GM19463 (cell line): ENCODE results near the gene MS4A6A.
"Not testable (repeated sequence)": the region's sequence is repeated elsewhere in the genome, so short reads cannot be mapped to it uniquely, and the experiment has no call there.

Source experiments
- ATAC-seq: cut with Tn5 transposase; IDR thresholded peaks from one replicate; pipeline ENCODE4 v1.9.1; 2021; ENCODE audit warnings: mild to moderate bottlenecking, moderate library complexity; ENCODE audit not compliant: unreplicated experiment

Gene MS4A6A

DNA sequence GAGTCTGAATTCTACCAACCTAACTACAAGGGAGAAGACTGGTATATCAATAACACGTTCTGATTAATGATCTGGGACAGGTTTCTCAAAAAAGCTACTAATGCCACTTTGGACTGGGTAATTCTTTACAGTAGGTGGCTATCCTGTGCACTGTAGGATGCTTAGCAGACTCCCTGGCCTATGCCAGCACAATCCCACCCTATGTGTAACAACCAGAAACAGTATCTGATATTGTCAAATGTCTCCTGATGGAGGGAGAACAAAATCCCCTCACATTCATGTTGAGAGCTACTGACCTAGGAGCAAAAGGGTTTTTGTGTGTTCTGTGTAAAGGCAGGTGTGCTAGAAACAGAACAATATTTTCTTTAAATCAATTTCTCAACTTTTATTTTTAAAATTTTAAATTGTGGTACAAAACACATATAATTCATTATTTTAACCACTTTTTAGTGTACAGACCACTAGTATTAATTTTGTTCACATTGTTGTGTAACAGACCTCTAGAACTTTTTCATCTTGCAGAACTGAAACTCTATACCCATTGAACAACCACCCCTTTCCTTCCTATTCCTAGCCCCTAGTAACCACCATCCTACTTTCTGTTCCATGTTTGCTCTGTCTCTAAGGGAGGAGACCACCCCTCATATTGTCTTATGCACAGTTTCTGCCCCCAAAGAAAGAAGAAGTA is 2.1 kb upstream of the MS4A6A start:
- ATAC-seq = peak; percentile 51

GRCh38 chr11:60183591-60184205 is 815 bp upstream of the MS4A6A start:
- no peak for ATAC-seq

- peak; percentile 80 for ATAC-seq
Measured at GRCh38 chr11:60175860-60176275, 7.0 kb downstream of the MS4A6A start.

GRCh38 chr11:60172011-60172410 is 10.9 kb downstream of the MS4A6A start:
- no peak for ATAC-seq

GRCh38 chr11:60170566-60170965 is 12.3 kb downstream of the MS4A6A start:
- ATAC-seq = no peak

DNA sequence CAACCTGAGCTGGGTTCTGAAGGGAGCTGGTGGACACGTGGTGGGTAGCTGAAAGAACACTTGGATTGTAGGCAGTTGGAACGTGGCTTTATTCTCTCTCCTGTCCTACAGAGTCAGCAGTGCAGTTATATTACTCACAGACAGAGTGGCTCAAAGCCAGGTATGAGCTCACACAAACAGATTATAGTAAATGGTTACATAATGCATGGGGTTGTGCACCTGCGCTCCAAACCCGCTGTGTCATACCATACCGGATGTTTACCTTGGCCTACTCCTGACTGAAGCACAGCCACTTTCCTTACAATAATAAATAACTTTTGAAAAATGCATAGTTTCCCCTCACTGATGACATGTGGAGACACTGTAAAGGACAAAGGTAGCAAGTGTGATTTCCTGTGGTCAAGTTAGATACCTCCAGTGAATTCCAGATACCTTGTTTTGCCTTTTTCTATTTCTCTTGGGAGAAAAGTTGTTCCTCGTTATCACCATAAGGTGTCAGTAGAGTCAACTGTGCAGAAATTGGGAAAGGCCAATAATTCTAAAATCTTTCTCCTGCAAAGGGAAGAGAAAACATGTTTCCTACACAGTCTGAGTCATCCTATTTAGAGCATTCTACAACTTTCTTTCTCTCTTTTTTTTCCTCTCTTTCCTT is 13.5 kb downstream of the MS4A6A start:
- ATAC-seq = no peak

DNA sequence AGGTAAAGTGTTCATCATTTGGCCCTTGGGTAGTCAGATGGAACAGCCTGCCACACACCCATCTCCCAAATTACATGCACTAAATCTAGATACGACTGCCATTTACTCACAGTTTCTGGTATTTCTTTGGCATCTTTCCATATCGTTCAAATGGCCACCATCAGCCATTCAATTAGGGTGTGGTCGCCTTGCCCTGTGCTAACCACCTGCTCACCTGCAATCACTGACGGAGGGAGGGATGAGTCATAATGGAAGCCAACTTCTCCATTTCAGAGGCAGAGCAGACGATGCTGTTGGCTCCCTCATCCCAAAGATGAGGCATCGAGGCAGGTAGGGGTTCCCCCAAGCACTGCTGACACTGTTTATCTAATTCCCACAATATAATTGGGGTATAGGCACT is 14.6 kb downstream of the MS4A6A start:
- no peak for ATAC-seq

GRCh38 chr11:60165951-60166350 is 16.9 kb downstream of the MS4A6A start:
- no peak for ATAC-seq

DNA sequence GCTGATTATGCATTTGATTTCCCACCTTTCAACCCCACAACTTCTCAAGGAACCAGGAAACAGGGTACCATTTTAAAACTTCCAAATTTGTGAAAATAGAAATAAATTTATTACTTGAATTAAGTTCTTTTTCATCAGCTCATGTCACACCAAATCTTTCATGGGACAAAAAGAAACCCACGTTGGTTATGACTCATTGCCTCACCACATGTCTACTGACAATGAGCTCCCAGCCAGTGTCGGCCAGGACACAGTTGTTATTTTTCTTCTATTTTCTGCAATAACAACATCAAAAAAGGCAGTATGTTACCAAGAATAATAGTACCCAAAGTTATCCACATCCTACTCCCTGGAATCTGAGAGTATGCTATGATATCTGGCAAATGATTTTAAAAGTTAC is 17.3 kb downstream of the MS4A6A start:
- no peak for ATAC-seq

DNA sequence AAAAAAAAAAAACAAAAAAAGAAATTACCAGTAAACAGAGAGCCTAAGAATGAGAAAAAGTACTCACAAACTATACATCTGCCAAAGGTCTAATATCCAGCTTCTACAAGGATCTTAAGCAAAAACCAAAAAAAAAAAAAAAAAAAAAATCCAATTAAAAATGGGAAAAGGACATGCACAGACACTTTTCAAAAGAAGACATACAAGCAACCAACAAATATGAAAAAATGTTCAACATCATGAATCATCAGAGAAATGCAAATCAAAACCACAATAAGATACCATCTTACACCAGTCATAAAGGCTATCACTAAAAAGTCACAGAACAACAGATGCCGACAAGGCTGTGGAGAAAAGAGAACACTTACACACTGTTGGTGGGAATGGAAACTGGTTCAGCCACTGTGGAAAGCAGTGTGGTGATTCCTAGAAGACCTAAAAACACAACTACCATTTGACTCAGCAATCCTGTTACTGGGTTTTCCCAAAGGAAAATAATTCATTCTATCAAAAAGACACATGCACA is 18.3 kb downstream of the MS4A6A start:
- no peak for ATAC-seq

- ATAC-seq = no peak
Measured at GRCh38 chr11:60161766-60162165, 21.1 kb downstream of the MS4A6A start.

DNA sequence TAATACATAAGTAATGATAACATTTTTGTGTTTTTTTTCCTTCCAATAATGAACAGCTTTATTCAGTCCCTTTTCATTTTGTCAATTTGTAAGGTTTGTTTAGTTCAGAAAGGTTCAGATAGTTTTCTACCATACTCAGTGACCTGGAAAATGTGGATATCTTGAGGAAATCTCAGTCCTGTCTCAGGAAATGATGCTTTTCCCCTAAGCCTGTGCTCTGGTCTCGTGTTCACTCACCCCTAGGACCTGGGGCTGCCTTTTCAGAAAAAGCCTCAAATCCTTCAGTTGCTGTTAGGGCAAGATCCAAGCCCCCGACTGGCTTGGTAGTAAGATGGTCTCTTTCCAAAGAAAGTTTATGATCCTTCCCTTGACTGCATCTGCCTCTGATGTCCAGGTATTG is 21.8 kb downstream of the MS4A6A start:
- ATAC-seq = no peak

- ATAC-seq = no peak
Measured at GRCh38 chr11:60159868-60160267, 23.0 kb downstream of the MS4A6A start.

DNA sequence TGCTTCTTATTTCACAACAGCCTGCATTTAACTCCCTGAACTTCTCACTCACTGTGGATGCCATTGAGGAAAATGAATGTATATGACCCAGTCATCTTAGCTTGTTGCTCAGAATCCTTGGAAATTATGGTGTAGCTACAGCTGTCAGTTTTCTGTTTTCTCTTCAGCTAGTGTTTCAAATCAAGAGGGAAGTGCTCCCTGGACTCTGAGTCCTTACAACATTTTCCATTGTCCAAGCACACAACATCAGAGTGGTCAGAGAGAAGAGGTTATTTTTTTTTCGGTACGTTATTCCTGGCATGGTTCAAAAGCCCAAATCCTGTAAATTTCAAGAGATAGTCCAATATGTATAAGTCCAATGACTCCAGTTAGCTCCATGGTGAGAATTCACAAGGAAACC is 23.6 kb downstream of the MS4A6A start:
- no peak for ATAC-seq

DNA sequence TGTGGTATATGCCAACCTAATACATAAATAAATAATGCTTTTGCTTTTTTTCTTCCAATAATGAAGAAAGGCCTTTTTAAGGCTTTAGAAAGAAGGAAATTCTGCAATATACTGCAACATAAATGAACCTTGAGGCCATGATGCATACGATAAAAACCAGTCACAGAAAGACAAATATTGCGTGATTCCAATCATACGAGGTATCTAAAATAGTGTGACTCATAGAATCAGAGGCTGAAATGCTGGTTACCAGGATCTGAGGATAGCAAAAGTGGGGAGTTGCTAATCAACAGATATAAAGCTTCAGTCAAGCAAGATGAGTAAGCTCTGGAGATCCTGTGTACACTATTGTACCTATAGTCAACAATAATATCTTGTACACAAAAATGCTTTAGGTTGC is 24.2 kb downstream of the MS4A6A start:
- no peak for ATAC-seq

DNA sequence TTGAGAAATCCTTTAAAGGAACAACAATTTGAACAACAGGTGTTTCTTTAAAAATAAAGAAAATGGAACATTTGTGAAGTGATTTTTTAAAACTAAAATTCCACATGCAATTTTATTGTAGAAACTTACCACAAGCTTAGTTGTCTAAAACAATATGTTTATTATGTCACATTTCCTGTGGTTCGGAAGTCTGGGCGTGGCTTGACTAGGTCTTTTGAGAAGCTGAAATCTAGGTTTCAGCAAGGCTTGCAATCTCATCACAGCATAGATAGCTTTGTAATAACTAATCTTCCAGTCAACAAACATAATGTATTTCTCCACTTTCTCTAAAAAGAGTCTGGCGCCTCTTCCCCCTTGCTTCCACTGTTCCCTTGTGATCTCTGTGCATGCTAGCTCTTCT is 27.0 kb downstream of the MS4A6A start:
- no peak for ATAC-seq

DNA sequence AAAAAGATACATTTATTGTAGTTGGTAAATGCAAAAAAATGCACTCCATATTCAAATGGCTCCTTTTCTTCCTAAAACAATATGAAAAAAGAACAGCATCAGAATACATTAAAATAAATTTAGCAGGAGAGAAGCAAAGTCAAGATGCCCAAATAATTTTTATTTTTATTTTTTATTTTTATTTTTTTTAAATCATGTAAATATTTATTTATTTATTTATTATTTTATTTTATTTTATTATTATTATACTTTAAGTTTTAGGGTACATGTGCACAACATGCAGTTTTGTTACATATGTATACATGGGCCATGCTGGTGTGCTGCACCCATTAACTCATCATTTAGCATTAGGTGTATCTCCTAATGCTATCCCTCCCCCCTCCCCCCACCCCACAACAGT is 30.2 kb downstream of the MS4A6A start:
- not testable (repeated sequence) for ATAC-seq

GRCh38 chr11:60150279-60150678 is 32.6 kb downstream of the MS4A6A start:
- ATAC-seq = no peak

- no peak for ATAC-seq
Measured at GRCh38 chr11:60145677-60146076, 37.2 kb downstream of the MS4A6A start.

GRCh38 chr11:60143768-60144167 is 39.1 kb downstream of the MS4A6A start:
- ATAC-seq = no peak

- no peak for ATAC-seq
Measured at GRCh38 chr11:60133917-60134316, 49.0 kb downstream of the MS4A6A start.

DNA sequence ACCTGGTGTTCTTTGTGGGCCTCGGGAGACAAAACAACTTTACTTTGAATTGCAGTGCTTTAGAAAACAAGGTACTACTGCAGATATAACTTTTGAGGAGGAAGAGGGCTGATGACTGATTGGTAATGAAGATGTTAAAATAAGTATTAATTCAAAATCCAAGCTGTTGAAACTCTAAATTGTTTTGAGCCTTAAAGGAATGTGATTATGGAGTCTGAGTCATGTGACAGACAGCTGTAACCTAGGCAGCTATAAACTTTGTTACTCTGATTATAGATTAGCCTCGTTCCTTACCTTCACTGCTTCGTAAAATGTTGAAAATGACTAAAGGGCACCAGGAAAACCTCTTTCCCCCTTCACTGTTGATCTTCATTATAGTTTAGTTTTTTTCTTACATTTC is 51.0 kb downstream of the MS4A6A start:
- ATAC-seq = no peak
